ENCODE measurements around the gene ARFGAP3.

DNA sequence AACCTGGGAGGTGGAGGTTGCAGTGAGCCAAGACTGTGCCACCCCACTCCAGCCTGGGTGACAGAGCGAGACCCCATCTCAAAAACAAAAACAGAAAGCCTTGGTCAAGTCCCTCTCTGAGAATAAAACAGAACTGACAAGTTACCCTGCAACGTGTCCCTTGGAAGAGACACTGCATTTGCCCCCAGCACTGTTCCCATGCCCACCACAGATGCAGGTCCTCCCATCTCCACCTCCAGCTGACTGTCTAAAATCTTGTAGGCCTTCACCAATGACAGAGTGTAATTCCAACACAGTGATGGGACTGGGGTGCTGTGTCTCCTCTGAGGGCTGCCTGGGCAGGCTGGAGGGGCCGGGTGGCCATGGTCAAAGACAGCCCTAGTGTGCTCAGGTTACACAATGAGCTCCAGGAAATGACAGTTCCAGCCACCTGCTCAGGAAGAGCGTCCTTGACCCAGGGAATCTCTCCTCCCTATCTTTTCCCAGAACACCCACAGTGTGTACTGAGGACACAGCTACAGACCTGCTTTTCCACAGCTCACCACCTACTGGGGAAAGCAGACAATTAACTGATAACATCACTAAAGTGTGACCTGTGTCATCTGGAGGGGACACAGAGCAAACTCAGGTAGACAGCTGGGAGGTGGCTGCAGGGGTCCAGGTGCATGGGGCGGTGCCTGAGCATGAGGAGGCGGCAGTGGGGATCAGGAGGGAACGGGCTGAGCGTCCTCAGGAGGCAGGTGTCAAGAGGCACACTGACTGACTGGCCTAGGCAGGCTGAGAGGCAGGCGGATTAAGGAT lies 56.4 kb downstream of the ARFGAP3 start:
- no peak for TF ChIP-seq ZNF664 (tag by site-specific recombination; IDR thresholded peaks at IDR 0.05)
- TF ChIP-seq, protein P1, sequence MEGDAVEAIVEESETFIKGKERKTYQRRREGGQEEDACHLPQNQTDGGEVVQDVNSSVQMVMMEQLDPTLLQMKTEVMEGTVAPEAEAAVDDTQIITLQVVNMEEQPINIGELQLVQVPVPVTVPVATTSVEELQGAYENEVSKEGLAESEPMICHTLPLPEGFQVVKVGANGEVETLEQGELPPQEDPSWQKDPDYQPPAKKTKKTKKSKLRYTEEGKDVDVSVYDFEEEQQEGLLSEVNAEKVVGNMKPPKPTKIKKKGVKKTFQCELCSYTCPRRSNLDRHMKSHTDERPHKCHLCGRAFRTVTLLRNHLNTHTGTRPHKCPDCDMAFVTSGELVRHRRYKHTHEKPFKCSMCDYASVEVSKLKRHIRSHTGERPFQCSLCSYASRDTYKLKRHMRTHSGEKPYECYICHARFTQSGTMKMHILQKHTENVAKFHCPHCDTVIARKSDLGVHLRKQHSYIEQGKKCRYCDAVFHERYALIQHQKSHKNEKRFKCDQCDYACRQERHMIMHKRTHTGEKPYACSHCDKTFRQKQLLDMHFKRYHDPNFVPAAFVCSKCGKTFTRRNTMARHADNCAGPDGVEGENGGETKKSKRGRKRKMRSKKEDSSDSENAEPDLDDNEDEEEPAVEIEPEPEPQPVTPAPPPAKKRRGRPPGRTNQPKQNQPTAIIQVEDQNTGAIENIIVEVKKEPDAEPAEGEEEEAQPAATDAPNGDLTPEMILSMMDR (tag by site-specific recombination; IDR thresholded peaks at IDR 0.05): no peak
- TF ChIP-seq, protein P2, sequence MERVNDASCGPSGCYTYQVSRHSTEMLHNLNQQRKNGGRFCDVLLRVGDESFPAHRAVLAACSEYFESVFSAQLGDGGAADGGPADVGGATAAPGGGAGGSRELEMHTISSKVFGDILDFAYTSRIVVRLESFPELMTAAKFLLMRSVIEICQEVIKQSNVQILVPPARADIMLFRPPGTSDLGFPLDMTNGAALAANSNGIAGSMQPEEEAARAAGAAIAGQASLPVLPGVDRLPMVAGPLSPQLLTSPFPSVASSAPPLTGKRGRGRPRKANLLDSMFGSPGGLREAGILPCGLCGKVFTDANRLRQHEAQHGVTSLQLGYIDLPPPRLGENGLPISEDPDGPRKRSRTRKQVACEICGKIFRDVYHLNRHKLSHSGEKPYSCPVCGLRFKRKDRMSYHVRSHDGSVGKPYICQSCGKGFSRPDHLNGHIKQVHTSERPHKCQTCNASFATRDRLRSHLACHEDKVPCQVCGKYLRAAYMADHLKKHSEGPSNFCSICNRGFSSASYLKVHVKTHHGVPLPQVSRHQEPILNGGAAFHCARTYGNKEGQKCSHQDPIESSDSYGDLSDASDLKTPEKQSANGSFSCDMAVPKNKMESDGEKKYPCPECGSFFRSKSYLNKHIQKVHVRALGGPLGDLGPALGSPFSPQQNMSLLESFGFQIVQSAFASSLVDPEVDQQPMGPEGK (tag by site-specific recombination; IDR thresholded peaks at IDR 0.05): no peak
- no peak for TF ChIP-seq ZNF155 (tag by site-specific recombination; IDR thresholded peaks at IDR 0.05)
- no peak for TF ChIP-seq ZNF362 (tag by site-specific recombination; IDR thresholded peaks at IDR 0.05)
